Measurements from ENCODE around the gene NRXN3. TPM values are rescaled to one million over a fixed set of nuclear protein-coding genes. Genes with fewer than 3 reads are reported as not detected.

NRXN3 gene
- total and polyA plus RNA-seq, 2 of the 4 experiments (the other 2 are of a cell fraction), result 4.8 to 25.1 TPM

DNA sequence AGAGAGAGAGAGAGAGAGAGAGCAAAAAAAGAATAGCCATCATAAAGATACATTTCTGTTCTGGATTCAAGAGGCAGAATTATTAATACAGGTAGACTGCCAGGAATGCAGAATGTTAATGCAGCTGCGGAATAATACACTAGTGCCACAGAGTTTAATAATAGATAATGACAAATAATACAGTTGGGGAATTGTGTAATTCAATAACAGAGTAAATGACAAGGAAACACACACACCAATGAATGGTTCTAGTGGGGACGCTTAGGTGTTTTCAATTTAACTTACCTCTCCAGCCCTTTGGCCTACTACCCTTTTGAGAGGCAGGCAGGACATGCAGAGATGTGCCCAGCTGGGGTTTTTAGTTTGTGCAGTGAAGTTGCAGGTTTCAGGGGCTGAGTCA, 313.9 kb downstream of the NRXN3 start:
- no peaks in the 10 kb centered on the region for H3K27me3 ChIP-seq (ENCODE audit: control insufficient read depth, insufficient read depth, low read length)
- H4K5ac ChIP-seq (ENCODE audit: low read depth, low read length), result no peak overlapping the region
- H3K27ac ChIP-seq (ENCODE audit: insufficient read depth, low read length), result no peak overlapping the region
- H4K91ac ChIP-seq (ENCODE audit: insufficient read depth, low read depth, low read length), result no peak overlapping the region
- no peak overlapping the region for H3K18ac ChIP-seq (ENCODE audit: low read depth, low read length)
- no peak for ATAC-seq (ENCODE audit: low read depth)
- H2BK120ac ChIP-seq (ENCODE audit: low read depth, low read length), result no peak overlapping the region
- H2AFZ ChIP-seq (replicated peaks; ENCODE audit: low read length, poor library complexity), result no peak overlapping the region
- no peaks in the 10 kb centered on the region for H3K79me1 ChIP-seq (ENCODE audit: low read depth in 1 of 2, low read length in 2 of 2)
- no peak overlapping the region for H3K9ac ChIP-seq (ENCODE audit: low read depth, low read length)
- H2BK20ac ChIP-seq (ENCODE audit: low read depth, low read length), result no peak overlapping the region
- ChIA-PET POLR2A (ENCODE audit: unreplicated experiment) (no interaction called here), CTCF (no interaction called here)
- H3K4ac ChIP-seq (ENCODE audit: low read depth, low read length), result no peak overlapping the region
- H2BK15ac ChIP-seq (ENCODE audit: low read depth, low read length), result no peak overlapping the region
- H4K8ac ChIP-seq (ENCODE audit: low read depth in 2 of 2, low read length in 2 of 2), result no peak overlapping the region
- H3K9me1 ChIP-seq (ENCODE audit: insufficient read depth, low read length), result no peaks in the 10 kb centered on the region
- no peak overlapping the region for H3K14ac ChIP-seq (replicated peaks; ENCODE audit: low read depth, low read length)
- H3K9me3 ChIP-seq (ENCODE audit: control insufficient read depth, insufficient read depth, low read length), result peaks cover 2% of the 10 kb centered on the region; the same call in 1 of the 2 replicates
- no TSS peak for BruUV-seq (replicated peaks)
- H4K20me1 ChIP-seq (ENCODE audit: insufficient read depth, low read length), result no peaks in the 10 kb centered on the region
- H3K4me1 ChIP-seq (ENCODE audit: control insufficient read depth, insufficient read depth, low read length), result no peaks in the 10 kb centered on the region
- no CpG with 5 or more reads among the region's 2 CpGs for WGBS, 2 experiments (ENCODE audit: extremely low coverage in 2 of 2, insufficient read length in 1 of 2)
- no peak overlapping the region for H3K4me2 ChIP-seq (ENCODE audit: low read depth, low read length)
- no peak overlapping the region for H2AK5ac ChIP-seq (ENCODE audit: low read depth, low read length)
- dilution Hi-C loops (cut with HindIII; ENCODE audit: low sequenced_read_pairs, unreplicated experiment) (no loop called here), in situ Hi-C loops (cut with MboI; ENCODE audit: low sequenced_read_pairs) (no loop called here), intact Hi-C loops (cut with micrococcal nuclease) (no loop called here)
- H3K4me3 ChIP-seq (ENCODE audit: insufficient read depth, low read depth, low read length), result no peak overlapping the region
- no peak for DNase-seq
- TF ChIP-seq BHLHE40 (IDR thresholded peaks at IDR 0.05; ENCODE audit: low read depth, low read length) (no peak), NFE2L2 (IDR thresholded peaks at IDR 0.05; ENCODE audit: low read depth, low read length) (no peak), MAZ (IDR thresholded peaks at IDR 0.05; ENCODE audit: borderline replicate concordance, low read depth, low read length) (no peak), CHD1 (IDR thresholded peaks at IDR 0.05; ENCODE audit: low read depth, low read length) (no peak), SMC3 (IDR thresholded peaks at IDR 0.05; ENCODE audit: low read depth, low read length) (no peak), MXI1 (IDR thresholded peaks at IDR 0.05; ENCODE audit: borderline replicate concordance, low read depth, low read length) (no peak), RCOR1 (IDR thresholded peaks at IDR 0.05; ENCODE audit: insufficient replicate concordance, low read length) (no peak), CEBPB (IDR thresholded peaks at IDR 0.05; ENCODE audit: low read depth, low read length) (no peak), FOS (IDR thresholded peaks at IDR 0.05; ENCODE audit: low read depth, low read length) (no peak), MAFK (IDR thresholded peaks at IDR 0.05; ENCODE audit: low read depth, low read length) (no peak), POLR2A (IDR thresholded peaks at IDR 0.05; ENCODE audit: low read depth, low read length) (no peak), RAD21 (IDR thresholded peaks at IDR 0.05; ENCODE audit: low read length) (no peak), RFX5 (IDR thresholded peaks at IDR 0.05; ENCODE audit: low read depth, low read length) (no peak)
- TF ChIP-seq, protein P1, sequence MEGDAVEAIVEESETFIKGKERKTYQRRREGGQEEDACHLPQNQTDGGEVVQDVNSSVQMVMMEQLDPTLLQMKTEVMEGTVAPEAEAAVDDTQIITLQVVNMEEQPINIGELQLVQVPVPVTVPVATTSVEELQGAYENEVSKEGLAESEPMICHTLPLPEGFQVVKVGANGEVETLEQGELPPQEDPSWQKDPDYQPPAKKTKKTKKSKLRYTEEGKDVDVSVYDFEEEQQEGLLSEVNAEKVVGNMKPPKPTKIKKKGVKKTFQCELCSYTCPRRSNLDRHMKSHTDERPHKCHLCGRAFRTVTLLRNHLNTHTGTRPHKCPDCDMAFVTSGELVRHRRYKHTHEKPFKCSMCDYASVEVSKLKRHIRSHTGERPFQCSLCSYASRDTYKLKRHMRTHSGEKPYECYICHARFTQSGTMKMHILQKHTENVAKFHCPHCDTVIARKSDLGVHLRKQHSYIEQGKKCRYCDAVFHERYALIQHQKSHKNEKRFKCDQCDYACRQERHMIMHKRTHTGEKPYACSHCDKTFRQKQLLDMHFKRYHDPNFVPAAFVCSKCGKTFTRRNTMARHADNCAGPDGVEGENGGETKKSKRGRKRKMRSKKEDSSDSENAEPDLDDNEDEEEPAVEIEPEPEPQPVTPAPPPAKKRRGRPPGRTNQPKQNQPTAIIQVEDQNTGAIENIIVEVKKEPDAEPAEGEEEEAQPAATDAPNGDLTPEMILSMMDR (conservative IDR thresholded peaks at IDR 0.05; ENCODE audit: low read depth, low read length), result no peak
- TF ChIP-seq, protein P2, sequence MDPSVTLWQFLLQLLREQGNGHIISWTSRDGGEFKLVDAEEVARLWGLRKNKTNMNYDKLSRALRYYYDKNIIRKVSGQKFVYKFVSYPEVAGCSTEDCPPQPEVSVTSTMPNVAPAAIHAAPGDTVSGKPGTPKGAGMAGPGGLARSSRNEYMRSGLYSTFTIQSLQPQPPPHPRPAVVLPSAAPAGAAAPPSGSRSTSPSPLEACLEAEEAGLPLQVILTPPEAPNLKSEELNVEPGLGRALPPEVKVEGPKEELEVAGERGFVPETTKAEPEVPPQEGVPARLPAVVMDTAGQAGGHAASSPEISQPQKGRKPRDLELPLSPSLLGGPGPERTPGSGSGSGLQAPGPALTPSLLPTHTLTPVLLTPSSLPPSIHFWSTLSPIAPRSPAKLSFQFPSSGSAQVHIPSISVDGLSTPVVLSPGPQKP (IDR thresholded peaks at IDR 0.05; ENCODE audit: borderline replicate concordance, low read depth, low read length), result no peak
- TF ChIP-seq, protein P3, sequence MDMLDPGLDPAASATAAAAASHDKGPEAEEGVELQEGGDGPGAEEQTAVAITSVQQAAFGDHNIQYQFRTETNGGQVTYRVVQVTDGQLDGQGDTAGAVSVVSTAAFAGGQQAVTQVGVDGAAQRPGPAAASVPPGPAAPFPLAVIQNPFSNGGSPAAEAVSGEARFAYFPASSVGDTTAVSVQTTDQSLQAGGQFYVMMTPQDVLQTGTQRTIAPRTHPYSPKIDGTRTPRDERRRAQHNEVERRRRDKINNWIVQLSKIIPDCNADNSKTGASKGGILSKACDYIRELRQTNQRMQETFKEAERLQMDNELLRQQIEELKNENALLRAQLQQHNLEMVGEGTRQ (IDR thresholded peaks at IDR 0.05; ENCODE audit: low read depth, low read length), result no peak
- no peak overlapping the region for H2BK5ac ChIP-seq (ENCODE audit: low read depth, low read length, poor library complexity, severe bottlenecking)
- no peak overlapping the region for H2AK9ac ChIP-seq (replicated peaks; ENCODE audit: low read depth, low read length, poor library complexity)
- no peak overlapping the region for H3K23ac ChIP-seq (ENCODE audit: low read depth, low read length)
- no peaks in the 10 kb centered on the region for H3K36me3 ChIP-seq (ENCODE audit: control insufficient read depth, insufficient read depth, low read length)
- H3K56ac ChIP-seq (ENCODE audit: extremely low read depth, insufficient read depth, low read length), result no peak overlapping the region

Measured in IMR-90 (cell line).